Measurements from ENCODE around the gene GNAL.

GNAL gene

GRCh38 chr18:11808001-11808855 is 119.2 kb downstream of the GNAL start:
- TF ChIP-seq CTCF (IDR thresholded peaks at IDR 0.05; ENCODE audit: low read depth, low read length), result no peak
- DNase-seq (ENCODE audit: extremely low read depth, low read depth), result no peak

GRCh38 chr18:11809895-11810294 is 120.8 kb downstream of the GNAL start:
- TF ChIP-seq CTCF (IDR thresholded peaks at IDR 0.05; ENCODE audit: low read depth, low read length), result no peak
- DNase-seq (ENCODE audit: extremely low read depth, low read depth), result no peak

GRCh38 chr18:11810379-11810778 is 121.3 kb downstream of the GNAL start:
- DNase-seq (ENCODE audit: extremely low read depth, low read depth), result no peak
- no peak for TF ChIP-seq CTCF (IDR thresholded peaks at IDR 0.05; ENCODE audit: low read depth, low read length)

GRCh38 chr18:11811009-11811408 is 121.9 kb downstream of the GNAL start:
- no peak for DNase-seq (ENCODE audit: extremely low read depth, low read depth)

GRCh38 chr18:11817229-11817628 is 128.2 kb downstream of the GNAL start:
- no peak for DNase-seq (ENCODE audit: extremely low read depth, low read depth)
- no peak for TF ChIP-seq CTCF (IDR thresholded peaks at IDR 0.05; ENCODE audit: low read depth, low read length)

More at GRCh38 chr18:11811009-11811408, 121.9 kb downstream of the GNAL start:
- no peak for TF ChIP-seq CTCF (IDR thresholded peaks at IDR 0.05; ENCODE audit: low read depth, low read length)

GRCh38 chr18:11818486-11819203 is 129.6 kb downstream of the GNAL start:
- TF ChIP-seq CTCF (IDR thresholded peaks at IDR 0.05; ENCODE audit: low read depth, low read length), result no peak
- no peak for DNase-seq (ENCODE audit: extremely low read depth, low read depth)

GRCh38 chr18:11819938-11820337 is 130.9 kb downstream of the GNAL start:
- no peak for DNase-seq (ENCODE audit: extremely low read depth, low read depth)
- TF ChIP-seq CTCF (IDR thresholded peaks at IDR 0.05; ENCODE audit: low read depth, low read length), result no peak
